NT2/D1 (cell line): ENCODE data around the gene PIMREG.

ENCODE experiments used
- SUZ12 ChIP-seq: IDR thresholded peaks from 2 replicates; pipeline ENCODE4 v1.6.1; 2011; ENCODE audit not compliant: insufficient read length, insufficient read depth; ENCODE audit errors: extremely low read depth
- YY1 ChIP-seq: IDR thresholded peaks from 2 replicates; pipeline ENCODE4 v1.6.1; 2011; ENCODE audit not compliant: insufficient read length, insufficient read depth
- ZNF274 ChIP-seq: IDR thresholded peaks from 2 replicates; pipeline ENCODE4 v1.6.1; 2011; ENCODE audit warnings: mild to moderate bottlenecking, low read depth, low read length

DNA sequence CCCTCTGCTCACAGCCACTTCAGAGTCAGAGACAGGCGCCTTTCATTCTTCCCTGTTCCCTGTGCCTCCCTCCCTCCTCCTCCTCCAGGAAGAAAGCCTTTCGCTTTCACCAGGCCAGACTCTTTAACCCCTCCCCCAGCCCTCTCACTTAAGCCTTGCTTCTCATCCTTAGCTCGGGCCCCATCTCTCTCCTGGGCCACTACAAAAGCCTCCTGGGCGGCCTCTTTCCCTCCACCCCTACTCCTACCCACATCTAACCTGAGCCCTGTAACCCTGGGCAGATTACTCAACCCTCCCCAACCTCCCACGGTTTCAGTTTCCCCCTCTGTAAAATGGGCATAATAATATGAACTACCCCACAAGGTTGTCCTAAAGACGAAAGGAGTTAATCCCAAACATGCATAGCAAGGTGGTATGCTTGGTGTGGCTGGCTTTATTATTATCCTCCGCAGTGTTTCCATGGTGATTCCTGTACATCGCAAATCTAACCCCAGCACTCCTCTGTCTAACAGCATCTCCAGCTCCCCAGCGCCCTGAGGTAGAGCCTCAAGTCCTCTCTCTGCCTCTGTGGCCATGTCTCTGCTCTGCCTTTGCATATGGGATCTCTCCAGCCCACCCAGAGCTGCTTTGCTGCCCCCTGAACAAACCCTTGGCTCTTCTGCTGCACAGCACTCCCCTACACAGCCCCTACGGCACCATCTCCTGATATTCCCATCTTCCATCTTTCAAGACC lies 17.7 kb downstream of the PIMREG start:
- TF ChIP-seq YY1 (no peak), ZNF274 (no peak), SUZ12 (no peak)
